Measurements from ENCODE around the gene TTC7B. TPM values are rescaled to one million over a fixed set of nuclear protein-coding genes. Genes with fewer than 3 reads are reported as not detected.

The TTC7B gene
- total RNA-seq, 4 donors from 2014 or later: 8.4 to 11.2 (median 9.2) TPM

GRCh38 chr14:90720336-90720735 is 95.9 kb downstream of the TTC7B start:
- in situ Hi-C loops (cut with MboI; ENCODE audit: low pct_ligation_motif_present in 1 of 4, low pct_unique_long_range_greater_than_20kb in 1 of 4, low sequenced_read_pairs in 3 of 4) (no loop called here), intact Hi-C loops (cut with DNase I; ENCODE audit: low total_unique reads) (no loop called here)
- Histone ChIP-seq H3K36me3 (no peaks in the 10 kb centered on the region), H3K27ac (no peak overlapping the region), H3K9me3 (no peaks in the 10 kb centered on the region), H3K27me3 (no peaks in the 10 kb centered on the region), H3K4me3 (no peak overlapping the region), H3K4me1 (no peaks in the 10 kb centered on the region)
- 68 to 70% methylated on average over 2 to 7 of the region's 7 CpGs for WGBS, 2 donors (ENCODE audit: low coverage in 1 of 2)
- TF ChIP-seq, protein P1, sequence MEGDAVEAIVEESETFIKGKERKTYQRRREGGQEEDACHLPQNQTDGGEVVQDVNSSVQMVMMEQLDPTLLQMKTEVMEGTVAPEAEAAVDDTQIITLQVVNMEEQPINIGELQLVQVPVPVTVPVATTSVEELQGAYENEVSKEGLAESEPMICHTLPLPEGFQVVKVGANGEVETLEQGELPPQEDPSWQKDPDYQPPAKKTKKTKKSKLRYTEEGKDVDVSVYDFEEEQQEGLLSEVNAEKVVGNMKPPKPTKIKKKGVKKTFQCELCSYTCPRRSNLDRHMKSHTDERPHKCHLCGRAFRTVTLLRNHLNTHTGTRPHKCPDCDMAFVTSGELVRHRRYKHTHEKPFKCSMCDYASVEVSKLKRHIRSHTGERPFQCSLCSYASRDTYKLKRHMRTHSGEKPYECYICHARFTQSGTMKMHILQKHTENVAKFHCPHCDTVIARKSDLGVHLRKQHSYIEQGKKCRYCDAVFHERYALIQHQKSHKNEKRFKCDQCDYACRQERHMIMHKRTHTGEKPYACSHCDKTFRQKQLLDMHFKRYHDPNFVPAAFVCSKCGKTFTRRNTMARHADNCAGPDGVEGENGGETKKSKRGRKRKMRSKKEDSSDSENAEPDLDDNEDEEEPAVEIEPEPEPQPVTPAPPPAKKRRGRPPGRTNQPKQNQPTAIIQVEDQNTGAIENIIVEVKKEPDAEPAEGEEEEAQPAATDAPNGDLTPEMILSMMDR (IDR thresholded peaks at IDR 0.05): no peak
- no peak for TF ChIP-seq POLR2A (IDR thresholded peaks at IDR 0.05)
- TF ChIP-seq EP300 (IDR thresholded peaks at IDR 0.05; ENCODE audit: low read depth): no peak
- no peak for TF ChIP-seq POLR2AphosphoS5 (IDR thresholded peaks at IDR 0.05)
- no peak for DNase-seq

DNA sequence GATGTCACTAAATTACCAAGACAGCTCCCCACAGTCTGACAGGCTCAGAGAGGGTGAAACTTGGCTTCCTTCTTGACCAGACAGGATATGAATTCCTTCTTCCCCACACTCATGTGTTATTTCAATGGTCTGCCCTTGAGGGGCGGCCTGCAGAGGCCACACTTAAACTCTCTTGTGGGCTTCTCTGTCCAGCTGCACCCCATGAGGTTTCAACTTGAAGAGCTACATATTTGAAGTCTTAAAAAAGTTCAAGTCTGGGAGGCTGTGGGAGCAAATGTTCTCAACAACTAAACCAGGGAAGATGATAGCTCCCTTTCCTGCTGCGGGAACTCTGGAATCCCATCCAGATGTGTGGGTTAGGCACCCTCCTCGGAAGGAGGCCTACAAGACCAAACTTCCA is 98.3 kb downstream of the TTC7B start:
- TF ChIP-seq EP300 (IDR thresholded peaks at IDR 0.05; ENCODE audit: low read depth): no peak
- no peak for DNase-seq
- no peak overlapping the region for H3K4me3 ChIP-seq
- in situ Hi-C loops (cut with MboI; ENCODE audit: low pct_ligation_motif_present in 1 of 4, low pct_unique_long_range_greater_than_20kb in 1 of 4, low sequenced_read_pairs in 3 of 4) (no loop called here), intact Hi-C loops (cut with DNase I; ENCODE audit: low total_unique reads) (no loop called here)
- no peaks in the 10 kb centered on the region for H3K36me3 ChIP-seq
- no peaks in the 10 kb centered on the region for H3K4me1 ChIP-seq
- H3K9me3 ChIP-seq: no peaks in the 10 kb centered on the region
- H3K27me3 ChIP-seq: no peaks in the 10 kb centered on the region
- no peak overlapping the region for H3K27ac ChIP-seq
- WGBS, 2 donors (ENCODE audit: low coverage in 1 of 2): 63 to 78% methylated on average over 2 to 3 of the region's 3 CpGs

- H3K9me3 ChIP-seq: no peaks in the 10 kb centered on the region
- in situ Hi-C loops (cut with MboI; ENCODE audit: low pct_ligation_motif_present in 1 of 4, low pct_unique_long_range_greater_than_20kb in 1 of 4, low sequenced_read_pairs in 3 of 4): no loop called here
- no peaks in the 10 kb centered on the region for H3K4me1 ChIP-seq
- TF ChIP-seq POLR2A (IDR thresholded peaks at IDR 0.05): no peak
- TF ChIP-seq POLR2AphosphoS5 (IDR thresholded peaks at IDR 0.05): no peak
- no peak for DNase-seq
- no peak overlapping the region for H3K27ac ChIP-seq
- intact Hi-C loops (cut with DNase I; ENCODE audit: low total_unique reads): no loop called here
- WGBS, 2 donors (ENCODE audit: low coverage in 1 of 2): 80 to 83% methylated on average over 4 of the region's 4 CpGs
- H3K36me3 ChIP-seq: no peaks in the 10 kb centered on the region
- no peak overlapping the region for H3K4me3 ChIP-seq
- H3K27me3 ChIP-seq: no peaks in the 10 kb centered on the region
Observed at GRCh38 chr14:90715993-90716392, 100.2 kb downstream of the TTC7B start.

- Histone ChIP-seq H3K4me1 (no peaks in the 10 kb centered on the region), H3K9me3 (no peaks in the 10 kb centered on the region), H3K27me3 (no peaks in the 10 kb centered on the region), H3K4me3 (no peak overlapping the region), H3K36me3 (no peaks in the 10 kb centered on the region), H3K27ac (no peak overlapping the region)
- 95% methylated on average over 2 of the region's 2 CpGs; no CpG with 5 or more reads in 1 of the 2 donors for WGBS, 2 donors (ENCODE audit: low coverage in 1 of 2)
- no peak for DNase-seq
- intact Hi-C loops (cut with DNase I; ENCODE audit: low total_unique reads) (no loop called here), in situ Hi-C loops (cut with MboI; ENCODE audit: low pct_ligation_motif_present in 1 of 4, low pct_unique_long_range_greater_than_20kb in 1 of 4, low sequenced_read_pairs in 3 of 4) (no loop called here)
- TF ChIP-seq, protein P1 (IDR thresholded peaks at IDR 0.05): no peak
- no peak for TF ChIP-seq POLR2A (IDR thresholded peaks at IDR 0.05)
- TF ChIP-seq POLR2AphosphoS5 (IDR thresholded peaks at IDR 0.05): no peak
- TF ChIP-seq EP300 (IDR thresholded peaks at IDR 0.05; ENCODE audit: low read depth): no peak
Observed at GRCh38 chr14:90715495-90715894, 100.7 kb downstream of the TTC7B start.

GRCh38 chr14:90714811-90715210 is 101.4 kb downstream of the TTC7B start:
- in situ Hi-C loops (cut with MboI; ENCODE audit: low pct_ligation_motif_present in 1 of 4, low pct_unique_long_range_greater_than_20kb in 1 of 4, low sequenced_read_pairs in 3 of 4): no loop called here
- TF ChIP-seq, protein P1 (IDR thresholded peaks at IDR 0.05): no peak
- no peak for TF ChIP-seq POLR2AphosphoS5 (IDR thresholded peaks at IDR 0.05)
- TF ChIP-seq EP300 (IDR thresholded peaks at IDR 0.05; ENCODE audit: low read depth): no peak
- no peak for TF ChIP-seq POLR2A (IDR thresholded peaks at IDR 0.05)
- Histone ChIP-seq H3K36me3 (no peaks in the 10 kb centered on the region), H3K4me3 (no peak overlapping the region), H3K27ac (no peak overlapping the region), H3K27me3 (no peaks in the 10 kb centered on the region), H3K4me1 (no peaks in the 10 kb centered on the region), H3K9me3 (no peaks in the 10 kb centered on the region)
- WGBS, 2 donors (ENCODE audit: low coverage in 1 of 2): 92% methylated on average over 1 of the region's 1 CpG; no CpG with 5 or more reads in 1 of the 2 donors
- intact Hi-C loops (cut with DNase I; ENCODE audit: low total_unique reads): no loop called here
- DNase-seq: no peak
